GM19035 (cell line): ENCODE results near the gene NELFB.
A peak's percentile ranks its signal among the peaks of the same experiment; 100 is the strongest.

Experiments
- ATAC-seq: cut with Tn5 transposase; IDR thresholded peaks from one replicate; pipeline ENCODE4 v1.9.1; 2021; ENCODE audit not compliant: unreplicated experiment

NELFB gene

GRCh38 chr9:137254624-137255447, at the start of gene NELFB:
NELFB (plus strand) TSS chr9:137255327.
- peak; percentile 77 for ATAC-seq

DNA sequence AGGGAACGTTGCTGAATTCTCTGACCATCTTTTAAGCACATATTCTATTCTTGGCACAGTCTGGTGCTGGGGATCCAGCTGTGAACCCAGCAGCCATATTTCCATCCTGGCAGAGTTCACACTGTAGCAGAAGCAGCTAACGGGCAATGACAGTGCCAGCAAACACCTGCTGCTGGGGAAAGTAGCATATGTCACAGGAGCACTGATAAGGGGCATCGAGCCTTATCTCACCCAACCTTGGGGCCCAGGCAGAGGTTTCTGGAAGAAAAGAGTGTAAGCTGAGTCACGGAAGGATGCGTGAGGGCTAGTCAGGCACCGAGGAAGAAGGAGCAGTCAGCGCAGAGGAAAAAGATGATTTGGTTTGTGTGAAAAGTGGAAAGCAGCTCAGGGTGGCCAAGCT, 48.5 kb upstream of the NELFB start:
- no peak for ATAC-seq

DNA sequence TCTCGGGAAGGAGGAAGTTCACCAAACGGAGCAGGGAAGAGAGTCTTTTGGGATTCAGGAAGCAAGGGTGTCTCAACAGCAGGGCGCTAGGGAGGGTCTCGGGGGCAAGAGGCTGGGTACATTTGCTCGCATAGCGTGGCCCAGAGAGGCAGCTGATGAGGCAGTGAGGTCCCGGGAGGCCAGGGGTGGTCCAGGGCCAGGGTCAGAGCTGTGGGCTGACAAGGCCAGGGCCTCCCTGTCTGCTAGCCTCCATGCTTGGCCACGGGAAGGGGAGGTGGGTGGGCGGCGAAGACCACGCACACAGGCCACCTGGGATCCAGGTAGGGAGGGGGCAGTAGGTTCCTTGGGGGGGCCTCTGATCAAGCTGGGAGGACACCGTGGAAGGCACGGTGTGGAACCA, 43.6 kb upstream of the NELFB start:
- no peak for ATAC-seq

GRCh38 chr9:137212520-137212919, 42.6 kb upstream of the NELFB start:
- no peak for ATAC-seq

DNA sequence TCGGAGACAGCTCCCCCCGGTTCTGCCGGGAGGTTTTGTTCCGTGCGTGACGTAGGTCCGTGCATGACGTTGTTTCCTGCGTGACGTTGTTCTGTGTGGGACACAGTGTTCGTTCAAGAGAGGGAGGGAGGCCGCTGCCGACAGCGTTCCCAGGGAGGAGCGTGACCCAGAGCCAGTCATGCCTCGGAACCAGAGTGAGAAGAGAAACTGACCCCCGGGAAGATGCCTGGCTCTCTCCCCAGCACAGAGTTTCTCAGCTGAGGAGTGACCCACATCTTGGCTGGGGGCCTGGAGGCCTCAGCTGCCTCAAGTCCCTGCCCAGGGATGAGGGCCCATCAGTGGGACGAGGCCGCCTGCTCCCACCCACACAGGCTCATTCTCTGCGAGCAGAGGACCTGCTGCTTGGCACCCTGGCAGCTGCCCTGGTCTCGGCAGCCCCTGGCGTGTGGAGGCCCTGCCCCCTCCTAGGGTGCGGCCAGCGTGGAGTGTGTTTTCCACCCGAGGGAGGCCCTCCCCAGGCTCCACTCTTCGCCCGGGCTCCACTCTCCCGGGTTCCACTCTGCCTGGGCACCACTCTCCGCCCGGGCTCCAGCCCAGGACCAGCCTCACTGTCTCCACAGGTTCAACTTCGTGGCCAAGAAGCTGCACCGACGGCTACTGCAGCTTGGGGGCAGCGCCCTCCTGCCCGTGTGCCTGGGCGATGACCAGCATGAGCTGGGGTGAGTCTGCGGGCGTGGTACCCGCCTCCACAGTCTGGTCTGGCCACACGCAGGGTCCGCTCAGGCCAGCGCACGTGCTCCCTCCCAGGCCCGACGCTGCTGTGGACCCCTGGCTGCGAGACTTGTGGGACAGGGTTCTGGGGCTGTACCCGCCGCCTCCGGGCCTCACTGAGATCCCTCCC, 41.7 kb upstream of the NELFB start:
- no peak for ATAC-seq

DNA sequence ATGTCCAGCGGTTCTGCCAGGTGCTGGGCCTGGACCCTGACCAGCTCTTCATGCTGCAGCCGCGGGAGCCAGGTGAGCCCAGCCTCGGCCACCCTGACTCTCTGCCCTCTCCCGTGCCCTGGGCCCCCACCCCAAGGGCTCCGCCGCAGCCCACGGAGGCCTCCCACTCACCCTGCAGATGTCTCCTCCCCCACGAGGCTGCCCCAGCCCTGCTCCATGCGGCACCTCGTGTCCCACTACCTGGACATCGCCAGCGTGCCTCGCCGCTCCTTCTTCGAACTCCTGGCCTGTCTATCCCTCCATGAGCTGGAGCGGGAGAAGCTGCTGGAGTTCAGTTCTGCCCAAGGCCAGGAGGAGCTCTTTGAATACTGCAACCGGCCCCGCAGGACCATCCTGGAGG, 40.5 kb upstream of the NELFB start:
- no peak for ATAC-seq

DNA sequence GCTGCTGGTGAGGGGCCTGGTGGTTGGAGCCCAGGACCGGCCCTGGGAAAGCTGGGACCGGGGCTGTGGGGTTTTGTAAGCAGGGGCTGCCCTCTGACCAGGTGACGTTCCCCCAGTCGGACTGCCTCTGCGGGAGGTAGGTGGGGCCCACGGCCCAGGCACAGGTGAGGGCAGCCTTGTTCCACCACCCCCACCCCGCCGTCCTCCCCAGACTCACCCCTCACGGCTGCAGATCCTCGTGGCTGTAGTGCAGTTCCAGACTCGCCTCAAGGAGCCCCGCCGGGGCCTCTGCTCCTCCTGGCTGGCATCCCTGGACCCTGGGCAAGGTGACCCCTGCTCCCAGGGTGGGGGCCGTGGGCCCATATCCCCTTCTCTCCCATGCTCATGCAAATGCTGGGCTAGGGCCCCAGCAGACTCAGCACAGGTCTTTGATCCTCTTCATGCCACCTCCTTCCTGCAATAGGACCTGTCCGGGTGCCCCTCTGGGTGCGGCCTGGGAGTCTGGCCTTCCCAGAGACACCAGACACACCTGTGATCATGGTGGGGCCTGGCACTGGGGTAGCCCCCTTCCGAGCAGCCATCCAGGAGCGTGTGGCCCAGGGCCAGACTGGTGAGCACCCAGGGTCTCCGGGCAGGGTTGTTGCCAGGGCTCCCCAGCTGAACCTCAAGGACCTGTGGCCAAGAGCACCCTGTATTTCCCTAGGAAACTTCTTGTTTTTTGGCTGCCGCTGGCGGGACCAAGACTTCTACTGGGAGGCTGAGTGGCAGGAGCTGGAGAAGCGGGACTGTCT, 39.7 kb upstream of the NELFB start:
- no peak for ATAC-seq

DNA sequence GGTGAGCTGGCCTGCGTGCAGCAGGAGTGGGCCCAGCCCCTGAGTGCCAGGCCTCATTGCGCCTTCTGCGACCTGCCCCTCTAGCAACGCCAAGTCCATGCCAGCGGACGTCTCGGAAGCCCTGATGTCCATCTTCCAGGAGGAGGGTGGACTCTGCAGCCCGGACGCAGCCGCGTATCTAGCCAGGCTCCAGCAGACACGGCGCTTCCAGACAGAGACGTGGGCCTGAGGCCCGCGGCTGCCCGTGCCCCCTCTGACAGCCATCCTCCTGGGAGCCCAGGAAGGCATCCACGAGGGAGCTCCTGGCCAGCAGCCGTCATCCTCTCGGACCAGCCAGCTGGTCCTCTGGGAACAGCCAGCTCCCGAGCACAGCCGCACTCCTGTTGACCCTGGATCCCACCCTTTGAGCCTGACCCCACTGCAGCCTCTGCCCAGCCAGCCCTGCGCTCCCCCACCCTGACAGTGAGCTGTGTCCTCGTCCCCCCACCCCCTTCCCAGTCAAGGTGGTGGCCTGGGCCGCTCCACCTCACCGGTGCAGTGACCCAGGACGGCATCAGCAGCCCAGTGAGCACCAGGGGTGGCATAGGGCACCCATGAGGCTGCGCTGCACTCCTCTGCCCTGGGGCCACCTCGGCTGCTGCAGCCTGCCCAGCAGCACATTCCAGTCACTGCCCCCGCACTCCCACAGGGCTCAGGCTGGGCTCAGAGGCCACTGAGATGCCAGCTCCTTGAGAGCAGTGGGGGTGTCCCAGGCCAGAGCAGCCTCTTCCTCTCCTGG, 38.8 kb upstream of the NELFB start:
- ATAC-seq: no peak

DNA sequence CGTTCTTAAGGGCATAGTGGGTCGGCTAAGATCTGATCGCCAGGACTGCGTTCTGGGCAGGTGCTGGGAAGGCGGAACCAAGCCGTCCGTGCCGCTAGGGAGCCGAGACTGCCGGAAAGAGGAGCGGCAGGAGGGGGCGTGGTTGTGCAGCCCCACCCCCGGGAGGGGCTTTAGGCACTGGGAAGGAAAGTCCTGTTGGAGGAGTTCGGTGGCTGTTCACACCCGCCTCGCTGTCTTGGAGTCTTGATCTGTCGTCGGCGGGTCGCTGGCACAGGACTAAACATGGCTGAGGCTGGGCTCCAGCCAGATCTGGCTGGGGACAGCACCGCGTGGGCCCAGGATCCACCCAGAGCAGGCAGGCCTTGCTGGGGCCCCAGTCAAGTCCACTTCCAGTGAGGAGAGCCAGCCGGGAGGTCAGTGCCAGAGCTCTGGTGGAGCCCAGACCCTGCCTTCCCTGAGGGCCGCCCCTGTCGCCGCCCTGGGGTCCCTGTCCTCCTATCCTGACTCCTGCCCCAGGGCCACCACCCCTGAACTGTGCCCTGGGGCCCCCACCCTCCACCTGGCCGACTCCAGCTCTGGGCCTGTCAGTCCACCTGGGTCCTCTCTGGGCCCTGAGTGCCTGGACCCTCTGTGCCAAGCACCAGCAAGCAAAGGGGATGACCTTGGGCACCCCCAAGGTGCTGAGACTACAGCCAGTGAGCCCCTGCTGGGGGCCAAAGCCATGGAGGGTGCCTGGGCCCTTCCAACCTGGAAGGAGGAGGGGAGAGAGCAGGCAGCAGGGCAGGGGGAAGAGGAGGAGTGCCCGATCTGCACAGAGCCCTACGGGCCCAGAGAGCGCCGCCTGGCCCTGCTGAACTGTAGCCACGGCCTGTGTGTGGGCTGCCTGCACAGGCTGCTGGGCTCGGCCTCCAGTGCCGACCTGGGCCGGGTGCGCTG, 37.6 kb upstream of the NELFB start:
- ATAC-seq: no peak

GRCh38 chr9:137218212-137218753, 36.8 kb upstream of the NELFB start:
- ATAC-seq: no peak

DNA sequence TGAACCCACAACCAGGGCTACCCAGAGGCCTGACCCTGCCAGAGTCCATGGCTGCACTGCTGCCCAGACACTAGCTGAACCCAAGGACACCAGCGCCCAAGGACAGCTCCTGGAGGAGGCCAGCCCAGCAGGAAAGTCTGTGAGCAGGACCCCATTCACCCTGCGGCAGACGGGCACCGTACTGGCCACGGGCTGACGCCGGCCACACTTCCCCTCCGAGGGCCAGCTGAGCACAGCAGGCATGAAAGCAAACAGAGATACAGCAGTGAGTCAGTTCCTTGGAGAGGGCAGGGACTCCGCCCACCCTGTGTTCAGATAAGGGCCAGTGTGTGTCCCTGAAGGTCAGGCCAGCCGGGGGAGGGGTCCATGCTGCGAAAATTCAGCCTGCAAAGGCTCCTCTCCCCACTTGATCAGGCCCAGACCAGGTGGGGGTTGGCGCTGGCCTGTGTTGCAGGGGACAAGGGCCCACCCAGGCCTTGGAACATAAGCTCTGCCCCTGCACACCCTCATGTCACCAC, 36.3 kb upstream of the NELFB start:
- ATAC-seq: no peak

DNA sequence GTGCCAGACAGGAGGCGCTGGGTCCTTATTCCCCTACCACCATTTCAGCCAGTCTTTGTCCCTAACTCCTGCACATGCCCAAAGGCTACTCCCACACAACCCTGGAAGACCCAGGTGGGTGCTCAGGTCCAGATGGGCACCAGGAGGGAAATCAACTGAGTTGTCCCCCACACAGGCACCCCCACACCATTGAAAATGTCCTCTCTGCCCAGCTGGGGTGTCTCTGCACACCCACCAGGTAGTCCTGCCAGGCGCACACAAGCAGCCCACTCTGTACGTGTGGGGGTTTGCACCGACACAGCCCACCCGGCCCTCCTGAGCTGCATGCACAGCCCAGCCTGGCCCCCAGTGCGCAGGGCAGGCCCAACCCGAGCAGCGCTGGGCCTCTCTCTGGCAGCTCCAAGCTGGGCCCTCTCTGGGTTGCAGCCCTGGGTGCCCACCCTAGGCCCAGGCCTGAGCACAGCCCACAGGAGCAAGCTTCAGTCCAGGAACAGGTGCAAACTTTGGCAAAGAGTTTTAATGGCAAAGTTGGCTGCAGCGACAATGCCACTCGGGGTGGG, 35.3 kb upstream of the NELFB start:
- ATAC-seq: no peak

- ATAC-seq: no peak
Observed at GRCh38 chr9:137220317-137221094, 34.6 kb upstream of the NELFB start.

- no peak for ATAC-seq
Observed at GRCh38 chr9:137221095-137221505, 34.0 kb upstream of the NELFB start.

- no peak for ATAC-seq
Observed at GRCh38 chr9:137221506-137222111, 33.5 kb upstream of the NELFB start.

GRCh38 chr9:137222190-137223077, 32.7 kb upstream of the NELFB start, which contains the start of gene RNF208:
RNF208 (minus strand) TSS chr9:137222240; CDS start chr9:137221212, 1,028 bp downstream.
- peak; percentile 8 for ATAC-seq
